DMS153 (cell line): Measurements from ENCODE around the gene SLC12A7.
"Not testable (repeated sequence)": the region's sequence is repeated elsewhere in the genome, so short reads cannot be mapped to it uniquely, and the experiment has no call there.

Experiments used
- DNase-seq: peaks from one replicate; lab custom pipeline; 2025; lab: John Stamatoyannopoulos, UW

The SLC12A7 gene

DNA sequence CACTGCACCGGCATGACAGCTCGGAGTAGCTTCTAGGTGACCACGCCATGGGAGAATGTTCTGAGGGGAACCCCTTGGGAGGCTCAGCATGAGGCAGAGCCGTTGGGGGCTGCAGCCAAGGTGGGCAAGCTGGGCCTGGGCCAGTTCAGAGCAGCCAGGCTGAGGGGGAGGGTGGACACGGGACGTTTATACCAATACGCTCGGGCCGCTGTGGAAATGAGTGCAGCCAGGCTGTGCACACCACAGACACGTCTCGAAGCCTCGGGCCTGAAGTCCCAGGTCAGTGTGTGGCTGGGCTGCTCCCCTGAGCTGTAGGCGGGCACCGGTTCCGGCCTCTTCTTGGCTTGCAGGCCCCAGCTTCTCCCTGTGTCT lies 28.9 kb upstream of the SLC12A7 start:
- DNase-seq, result no peak

DNA sequence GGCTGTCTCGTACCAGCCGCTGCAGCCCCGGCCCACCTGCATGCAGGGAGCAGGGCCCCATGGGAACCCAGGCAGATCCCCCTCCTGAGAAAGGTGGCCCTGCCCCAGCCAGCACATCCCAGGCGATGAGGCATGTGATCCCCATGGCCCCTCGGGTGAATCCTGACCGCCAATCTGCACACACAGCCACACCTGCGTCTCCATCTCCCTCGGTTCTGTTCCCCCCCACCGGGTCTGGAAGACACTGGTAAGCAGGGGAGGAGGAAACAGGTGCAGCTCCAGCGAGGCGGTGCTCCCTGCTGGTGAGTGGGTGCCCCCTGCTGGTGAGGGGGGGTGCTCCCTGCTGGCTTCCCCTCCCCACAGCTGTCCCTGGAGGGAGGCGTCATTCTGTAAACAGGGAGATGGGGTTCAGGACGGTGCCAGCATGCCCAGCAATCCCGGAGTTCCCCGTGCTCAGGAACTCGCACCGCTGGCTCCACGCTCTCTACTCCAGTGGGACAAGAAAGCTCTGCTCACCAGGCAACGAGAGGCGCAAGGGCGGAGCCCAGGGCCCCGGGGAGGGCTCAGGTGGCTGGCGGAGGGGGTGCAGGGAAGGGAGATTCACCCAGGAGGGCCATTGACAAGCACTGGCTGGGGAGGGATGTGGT lies 28.4 kb upstream of the SLC12A7 start:
- peak; percentile 92 for DNase-seq

- DNase-seq, result no peak
Observed at GRCh38 chr5:1139331-1140170, 27.7 kb upstream of the SLC12A7 start.

DNA sequence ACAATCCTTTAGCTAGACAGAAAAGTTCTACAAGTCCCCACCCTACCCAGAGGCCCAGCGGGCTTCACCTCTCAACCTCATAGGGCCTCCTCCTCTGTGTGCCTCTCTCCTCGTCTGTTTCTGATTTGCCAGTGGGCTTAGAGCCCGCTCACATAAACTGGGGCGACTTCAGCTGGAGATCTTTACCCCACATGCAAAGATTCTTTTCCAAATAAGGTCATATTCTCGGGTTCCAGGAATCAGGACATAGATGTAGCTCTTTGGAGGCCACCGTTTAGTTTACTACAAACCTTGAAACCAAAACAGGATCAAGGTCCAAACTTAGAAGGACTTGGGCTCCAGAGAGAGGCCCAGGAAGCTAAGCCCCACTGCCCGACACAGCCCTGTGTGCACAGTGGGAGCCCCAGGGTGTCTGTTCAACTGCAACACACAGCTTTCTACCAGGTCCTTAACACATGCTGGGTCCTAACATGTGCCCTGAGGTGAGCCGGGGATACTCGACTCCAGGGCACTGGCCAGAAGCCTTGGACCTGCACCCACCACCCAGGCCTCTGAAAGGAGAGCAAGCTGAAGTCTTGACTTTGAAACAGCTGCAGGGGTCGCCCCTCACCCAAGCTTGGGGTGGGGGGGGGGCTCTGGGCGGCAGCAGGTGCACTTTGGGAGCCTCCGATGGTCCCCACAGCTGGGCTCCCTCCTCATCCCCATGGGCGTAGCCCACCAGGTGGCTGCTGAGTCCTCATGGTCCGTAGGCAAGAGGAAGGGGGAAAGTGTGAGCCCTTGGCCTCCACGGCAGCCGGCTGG lies 26.8 kb upstream of the SLC12A7 start:
- no peak for DNase-seq

GRCh38 chr5:1137567-1138444 lies 25.9 kb upstream of the SLC12A7 start:
- no peak for DNase-seq

GRCh38 chr5:1136814-1137213 lies 25.0 kb upstream of the SLC12A7 start:
- DNase-seq, result no peak

- no peak for DNase-seq
Observed at GRCh38 chr5:1135696-1136525, 24.0 kb upstream of the SLC12A7 start.

GRCh38 chr5:1134478-1134877 lies 22.6 kb upstream of the SLC12A7 start:
- DNase-seq, result no peak

DNA sequence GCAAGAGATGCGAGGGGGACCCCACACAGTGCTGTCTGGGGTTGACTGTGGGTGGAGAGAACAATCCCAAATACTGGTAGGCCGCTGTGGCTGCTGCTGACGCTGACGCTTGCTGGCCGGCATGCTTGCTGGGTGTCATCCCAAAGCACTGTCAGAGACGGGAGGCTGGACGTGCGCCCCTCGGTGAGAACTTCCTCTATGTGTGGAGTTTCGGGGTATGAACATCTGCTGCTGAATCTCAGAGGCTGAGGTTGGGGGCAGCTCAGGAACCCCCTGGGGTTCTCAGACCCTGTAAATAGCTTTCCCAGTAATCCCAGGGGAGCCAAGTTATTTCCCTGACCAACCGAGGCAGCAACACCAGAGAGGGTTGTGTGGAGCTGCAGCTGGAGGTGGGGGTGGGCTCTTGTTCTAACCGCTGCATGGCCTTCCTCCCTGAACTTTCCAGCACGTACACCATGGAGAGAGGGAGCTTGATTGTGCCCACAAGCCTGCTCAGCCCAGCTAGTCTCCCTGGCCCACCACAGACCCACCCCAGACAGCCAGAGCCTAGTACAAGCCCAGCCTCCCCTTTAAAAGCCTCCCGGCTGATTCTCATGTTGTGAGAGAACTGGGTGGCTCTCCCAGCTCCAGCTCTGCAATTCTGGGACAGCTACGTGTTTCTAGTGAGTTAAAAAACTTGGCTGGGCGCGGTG lies 21.8 kb upstream of the SLC12A7 start:
- no peak for DNase-seq

GRCh38 chr5:1133108-1133507 lies 21.2 kb upstream of the SLC12A7 start:
- DNase-seq, result no peak

DNA sequence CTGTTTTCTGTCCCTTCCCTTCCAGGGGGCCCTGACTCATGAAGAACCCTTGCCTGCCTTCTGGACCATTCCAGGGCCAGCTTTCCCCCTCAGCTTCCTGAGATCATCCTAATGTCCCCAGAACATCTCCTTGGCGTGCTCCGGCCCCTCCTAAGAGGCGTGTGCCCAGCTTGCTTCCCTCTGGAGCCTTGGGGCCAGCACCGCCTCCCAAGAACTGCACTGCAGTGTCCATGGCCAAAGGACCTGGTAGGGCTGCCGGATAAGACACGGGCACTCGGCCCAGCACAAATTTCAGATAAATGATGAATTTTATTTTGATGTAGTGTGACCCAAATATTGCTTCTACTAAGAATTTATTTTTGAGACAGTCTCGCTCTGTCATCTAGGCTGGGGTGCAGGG lies 20.7 kb upstream of the SLC12A7 start:
- DNase-seq, result no peak

- no peak for DNase-seq
Observed at GRCh38 chr5:1131726-1132125, 19.9 kb upstream of the SLC12A7 start.

DNA sequence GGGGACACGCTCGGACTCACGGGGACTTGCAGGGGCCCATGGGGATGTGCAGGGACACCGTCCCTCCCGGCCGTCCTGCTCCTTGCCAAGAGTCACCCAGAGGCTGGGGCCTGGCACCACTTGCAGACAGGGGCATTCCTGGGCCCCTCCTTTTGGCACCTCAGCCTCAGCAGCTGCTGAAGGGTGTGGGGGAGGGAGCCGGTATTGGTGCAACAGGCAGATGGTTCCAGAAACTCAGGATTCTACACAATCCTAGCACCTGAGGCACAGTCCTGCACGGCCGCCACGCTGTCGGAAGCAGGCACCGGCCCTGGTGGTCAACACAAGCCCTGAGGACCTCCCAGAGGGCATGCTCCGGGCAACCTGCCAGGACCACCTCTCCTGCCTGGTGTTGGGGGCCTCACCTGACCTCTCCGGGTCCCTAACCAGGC lies 19.3 kb upstream of the SLC12A7 start:
- no peak for DNase-seq

- peak; percentile 97 for DNase-seq
Observed at GRCh38 chr5:1130218-1130946, 18.5 kb upstream of the SLC12A7 start.

DNA sequence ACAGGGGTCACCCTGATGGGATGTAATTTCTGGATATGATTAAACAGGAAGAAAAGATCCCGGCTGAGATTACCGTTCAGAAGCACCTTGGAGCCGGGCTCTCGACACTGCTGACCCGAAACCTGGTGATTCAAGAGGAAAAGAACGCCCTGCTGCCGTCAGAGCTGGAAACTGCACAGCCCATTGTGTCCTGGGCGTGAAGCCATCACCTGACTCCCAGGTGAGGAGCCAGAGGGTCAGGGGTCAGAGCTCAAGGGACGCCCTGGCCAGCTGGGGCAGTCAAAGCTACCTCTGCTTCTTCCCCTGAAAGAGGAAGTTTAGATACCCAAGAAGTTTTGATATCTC lies 17.8 kb upstream of the SLC12A7 start:
- no peak for DNase-seq

GRCh38 chr5:1128977-1129710 lies 17.3 kb upstream of the SLC12A7 start:
- no peak for DNase-seq

DNA sequence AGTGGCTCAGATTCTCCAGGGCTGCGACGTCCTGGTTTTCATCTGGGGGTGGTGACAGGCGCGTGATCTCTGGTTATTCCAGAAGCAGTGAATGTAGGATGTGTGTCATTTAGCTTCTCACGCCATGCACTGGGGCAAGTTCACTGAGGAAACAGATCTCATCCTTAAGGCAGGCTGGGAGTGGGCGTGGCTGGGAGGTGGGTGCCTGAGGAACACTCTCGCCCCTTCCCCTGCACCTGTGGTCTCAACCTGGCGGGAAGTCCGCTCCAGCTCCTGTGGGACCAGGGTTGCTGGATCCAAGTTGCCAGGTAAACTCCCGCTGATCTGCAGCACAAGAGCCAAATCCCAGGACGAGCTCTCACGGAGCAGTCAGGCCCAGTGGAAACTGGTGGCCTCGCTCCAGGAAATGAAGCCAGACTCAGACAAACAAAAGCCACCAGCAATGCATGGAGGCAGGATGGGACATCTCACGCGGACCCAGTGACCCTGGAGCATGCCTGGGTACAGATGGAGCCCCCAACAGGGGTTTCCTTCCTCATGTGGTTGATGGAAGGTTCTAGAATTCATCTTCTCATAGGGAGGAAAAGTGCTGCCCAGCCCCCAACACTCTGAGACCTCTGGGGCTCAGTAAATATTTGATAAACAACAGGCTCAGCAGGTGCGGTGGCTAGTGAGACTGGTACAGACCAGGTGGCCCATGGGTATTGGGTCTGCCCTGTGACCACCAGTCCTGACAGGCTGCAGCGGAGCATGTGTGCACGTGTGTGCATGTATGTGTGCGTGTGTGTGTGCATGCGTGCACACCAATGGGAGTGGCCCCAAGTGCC lies 16.3 kb upstream of the SLC12A7 start:
- DNase-seq, result peak; percentile 77

- DNase-seq, result not testable (repeated sequence)
Observed at GRCh38 chr5:1125695-1126094, 13.8 kb upstream of the SLC12A7 start.
